Endothelial cell of umbilical vein (primary cell): ENCODE data around the gene ANKHD1. TPM values are rescaled to one million over a fixed set of nuclear protein-coding genes. Genes with fewer than 3 reads are reported as not detected.

Experiments
- BruUV-seq: library from RNA; stranded (reverse); fragments of 400-500 nt; replicated peaks from 2 replicates; lab custom pipeline; 2021; lab: Mats Ljungman, UMichigan
- CTCF ChIA-PET: fragments of 300-600, 350-600 bp; sonication (Branson Sonifier 250); formaldehyde crosslinking; loops from one replicate; lab custom pipeline; 2021; ENCODE audit warnings: antibody characterized with exemption, inconsistent platforms; lab: Charles Lee
- POLR2A ChIA-PET: fragments of 300-600, 350-600 bp; sonication (Branson Sonifier 250); formaldehyde crosslinking; loops from one replicate; lab custom pipeline; 2021; ENCODE audit warnings: antibody characterized with exemption, inconsistent platforms; lab: Charles Lee
- DNase-seq: peaks from one replicate; pipeline ENCODE4 v3.0.0-alpha.2; 2011; ENCODE audit warnings: low read depth, low spot score
- FAIRE-seq: peaks from 2 replicates; lab custom pipeline; 2011; peaks lifted over from hg19 to GRCh38; lab: Jason Lieb, UNC
- H2AFZ ChIP-seq: 2 replicates; pipeline ENCODE4 v1.6.0; 2012; ENCODE audit warnings: low read depth, low read length, control low read depth, inconsistent platforms
- H3K27ac ChIP-seq: 2 replicates; pipeline ENCODE4 v1.5.1; 2011; ENCODE audit warnings: low read depth, mild to moderate bottlenecking, control low read depth, low read length, moderate library complexity; ENCODE audit not compliant: insufficient read depth
- H3K27me3 ChIP-seq, 2 experiments: 2 replicates each; pipeline versions ENCODE4 v1.6.0 to v1.6.1; 2011; ENCODE audit warnings: low read length in 2 of 2, mixed read lengths in 1 of 2; ENCODE audit not compliant: control insufficient read depth in 2 of 2, insufficient read depth in 2 of 2
- H3K36me3 ChIP-seq, 2 experiments: 2 replicates in 1 of 2; 3 replicates in 1 of 2; pipeline ENCODE4 v1.5.1; 2011; ENCODE audit warnings: low read length in 2 of 2, mild to moderate bottlenecking in 1 of 2, moderate library complexity in 1 of 2; ENCODE audit not compliant: control insufficient read depth in 2 of 2, insufficient read depth in 2 of 2; ENCODE audit errors: extremely low read depth in 1 of 2
- H3K4me1 ChIP-seq: 3 replicates; pipeline ENCODE4 v1.5.1; 2011; ENCODE audit warnings: mild to moderate bottlenecking, low read length; ENCODE audit not compliant: control insufficient read depth, insufficient read depth; ENCODE audit errors: extremely low read depth
- H3K4me2 ChIP-seq: 2 replicates; pipeline ENCODE4 v1.6.1; 2011; ENCODE audit warnings: low read length, control low read depth, mixed read lengths; ENCODE audit not compliant: insufficient read depth
- H3K4me3 ChIP-seq, 3 experiments: fragments of 200-600 bp in 1 of 3; sonication (generic), shearing (Covaris generic) in 1 of 3; replicated peaks in 1 of 3; 2 replicates each; pipeline ENCODE4 v1.5.1; 2011 to 2016; ENCODE audit warnings: control low read depth in 3 of 3, low read length in 3 of 3, mild to moderate bottlenecking in 2 of 3, inconsistent platforms in 1 of 3, low read depth in 1 of 3, moderate library complexity in 1 of 3; ENCODE audit not compliant: insufficient read depth in 1 of 3
- H3K79me2 ChIP-seq: 2 replicates; pipeline ENCODE4 v1.6.0; 2012; ENCODE audit warnings: low read length, inconsistent platforms; ENCODE audit not compliant: control insufficient read depth, insufficient read depth
- H3K9ac ChIP-seq: replicated peaks from 2 replicates; pipeline ENCODE3; 2011; ENCODE audit warnings: low read length, control low read depth; ENCODE audit not compliant: insufficient read depth; ENCODE audit errors: extremely low read depth
- H3K9me1 ChIP-seq: replicated peaks from 3 replicates; pipeline ENCODE4 v1.6.0; 2011; ENCODE audit warnings: mild to moderate bottlenecking, low read length; ENCODE audit not compliant: control insufficient read depth, insufficient read depth; ENCODE audit errors: extremely low read depth
- H3K9me3 ChIP-seq: replicated peaks from 2 replicates; pipeline ENCODE4 v1.5.1; 2012; ENCODE audit warnings: low read length, inconsistent platforms; ENCODE audit not compliant: control insufficient read depth, insufficient read depth
- H4K20me1 ChIP-seq: replicated peaks from 2 replicates; pipeline ENCODE3; 2011; ENCODE audit warnings: mild to moderate bottlenecking, low read length; ENCODE audit not compliant: control insufficient read depth, insufficient read depth; ENCODE audit errors: extremely low read depth
- CTCF ChIP-seq, 2 donors: IDR thresholded peaks; 1 replicate in 1 of 2; 2 replicates in 1 of 2; pipeline ENCODE4 v1.5.1; 2011; ENCODE audit warnings: low read length in 2 of 2, mild to moderate bottlenecking in 2 of 2, moderate library complexity in 2 of 2, control low read depth in 1 of 2, inconsistent platforms in 1 of 2, low read depth in 1 of 2; ENCODE audit not compliant: insufficient read depth in 1 of 2; ENCODE audit errors: extremely low read depth in 1 of 2
- EZH2 ChIP-seq: IDR thresholded peaks from 2 replicates; pipeline ENCODE4 v1.6.1; 2012; ENCODE audit warnings: borderline replicate concordance, low read depth, mild to moderate bottlenecking, moderate library complexity, low read length, inconsistent platforms; ENCODE audit not compliant: severe bottlenecking
- FOS ChIP-seq: IDR thresholded peaks from 2 replicates; pipeline ENCODE4 v1.6.1; 2011; ENCODE audit warnings: mild to moderate bottlenecking, low read length, moderate library complexity, borderline replicate concordance; ENCODE audit not compliant: insufficient read depth
- GATA2 ChIP-seq: IDR thresholded peaks from 2 replicates; pipeline ENCODE4 v1.7.0; 2011; ENCODE audit warnings: low read depth, mild to moderate bottlenecking, moderate library complexity, mixed read lengths, low read length; ENCODE audit not compliant: insufficient read length, insufficient read depth
- JUN ChIP-seq: IDR thresholded peaks from 2 replicates; pipeline ENCODE4 v1.6.1; 2011; ENCODE audit warnings: borderline replicate concordance, low read depth; ENCODE audit not compliant: insufficient read length, insufficient read depth
- MAX ChIP-seq: IDR thresholded peaks from 2 replicates; pipeline ENCODE4 v1.6.1; 2011; ENCODE audit not compliant: insufficient read depth, insufficient read length
- MYC ChIP-seq: IDR thresholded peaks from one replicate; pipeline ENCODE4 v1.6.1; 2011; ENCODE audit warnings: mild to moderate bottlenecking, low read depth, low read length
- POLR2A ChIP-seq: IDR thresholded peaks from 2 replicates; pipeline ENCODE4 v1.6.1; 2012; ENCODE audit warnings: low read depth, mild to moderate bottlenecking, control low read depth, low read length
- POLR2AphosphoS5 ChIP-seq: IDR thresholded peaks from 2 replicates; pipeline ENCODE4 v1.6.1; 2012; ENCODE audit warnings: low read depth, mild to moderate bottlenecking, control low read depth, low read length, moderate library complexity; ENCODE audit not compliant: insufficient read depth
- dilution Hi-C: fragments of 300-500 bp; cut with MboI; formaldehyde crosslinking; loops from one replicate; pipeline ENCODE4 v1.15.0; 2019; ENCODE audit warnings: low sequenced_read_pairs; ENCODE audit not compliant: extremely low pct_ligation_motif_present
- intact Hi-C: fragments of 100-400 bp; cut with micrococcal nuclease; formaldehyde crosslinking; loops from one replicate; pipeline ENCODE4 v1.10.0; 2022
- polyA plus RNA-seq, 4 experiments: library from polyadenylated mRNA; depleted of rRNA in 3 of 4; stranded (reverse) in 3 of 4; unstranded in 1 of 4; fragments of >200 nt; gene quantifications; 2 replicates each; pipeline versions ENCODE4 v1.2.1 to v1.2.3, GENCODE V29; 2011 to 2012; ENCODE audit warnings: missing spikeins in 1 of 4
- total RNA-seq: library from RNA; stranded (reverse); gene quantifications from 2 replicates; pipeline ENCODE4 v1.2.3, GENCODE V29; 2021

Gene ANKHD1
- total and polyA plus RNA-seq, 2 donors (not counting 3 experiments of a cell fraction or from before 2014, with no cell fraction given): 56.1 to 87.0 TPM

- H2AFZ ChIP-seq: no peak overlapping the region
- H3K79me2 ChIP-seq: no peaks in the 10 kb centered on the region
- H3K4me1 ChIP-seq: peaks cover 8% of the 10 kb centered on the region
- intact Hi-C loops (no loop called here), dilution Hi-C loops (no loop called here)
- TF ChIP-seq MYC (no peak), CTCF (IDR thresholded peaks at IDR 0.05; ENCODE audit: extremely low read depth in 1 of 2, insufficient read depth in 1 of 2, low read depth in 1 of 2, low read length in 2 of 2) (no peak), POLR2A (no peak), MAX (no peak), GATA2 (no peak), POLR2AphosphoS5 (no peak), EZH2 (no peak), JUN (no peak), FOS (no peak)
- H3K4me2 ChIP-seq: no peak overlapping the region
- ChIA-PET POLR2A (no interaction called here), CTCF (interaction anchor here (0.6 to 1.1 kb wide), 2 partner anchors 63 to 76 kb away, joined by 3 to 4 read pairs; no protein-coding TSS in a partner anchor)
- H3K27me3 ChIP-seq: no peaks in the 10 kb centered on the region
- H4K20me1 ChIP-seq: no peaks in the 10 kb centered on the region
- peaks cover 8 to 17% of the 10 kb centered on the region in 2 experiments for H3K36me3 ChIP-seq
- no peak overlapping the region for H3K4me3 ChIP-seq
- no peak overlapping the region for H3K27ac ChIP-seq
- FAIRE-seq: no peak
- no peaks in the 10 kb centered on the region for H3K9me1 ChIP-seq
- no peak for DNase-seq
- no TSS peak for BruUV-seq
- H3K9me3 ChIP-seq: no peaks in the 10 kb centered on the region
- H3K9ac ChIP-seq: no peak overlapping the region
Measured at GRCh38 chr5:140542972-140543371, 141.3 kb downstream of the ANKHD1 start.
